HL-60/S4 treated with phorbol 12-myristate 13-acetate at 8.2 ng/mL for 4 days and 3 days (cell line): ENCODE measurements around the gene LTA.

ENCODE experiments used
- in situ Hi-C: fragments of 300-500 bp; cut with MboI; formaldehyde crosslinking; loops from 2 replicates; pipeline ENCODE4 v1.15.0; 2022; ENCODE audit warnings: low sequenced_read_pairs

The LTA gene

DNA sequence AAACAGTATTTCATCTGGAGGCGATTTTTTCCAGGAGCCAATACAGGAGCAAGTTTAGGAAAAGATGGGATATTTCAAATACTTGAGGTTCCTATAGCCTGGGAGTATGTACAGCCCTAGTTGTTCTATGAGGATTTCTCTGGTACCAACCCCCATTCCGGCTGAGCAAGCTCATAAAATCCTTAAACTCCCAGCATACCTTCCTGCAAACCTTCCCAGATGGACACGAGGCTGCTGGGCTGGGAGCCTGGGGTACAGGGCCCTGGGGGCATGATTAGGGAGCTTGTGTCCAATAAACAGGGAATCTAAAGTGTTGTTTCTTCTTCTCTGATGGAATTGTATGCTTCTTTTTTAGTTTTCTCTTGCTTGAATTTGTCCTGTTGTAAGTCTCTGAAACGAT lies 49.9 kb downstream of the LTA start:
- in situ Hi-C loops, result no loop called here

DNA sequence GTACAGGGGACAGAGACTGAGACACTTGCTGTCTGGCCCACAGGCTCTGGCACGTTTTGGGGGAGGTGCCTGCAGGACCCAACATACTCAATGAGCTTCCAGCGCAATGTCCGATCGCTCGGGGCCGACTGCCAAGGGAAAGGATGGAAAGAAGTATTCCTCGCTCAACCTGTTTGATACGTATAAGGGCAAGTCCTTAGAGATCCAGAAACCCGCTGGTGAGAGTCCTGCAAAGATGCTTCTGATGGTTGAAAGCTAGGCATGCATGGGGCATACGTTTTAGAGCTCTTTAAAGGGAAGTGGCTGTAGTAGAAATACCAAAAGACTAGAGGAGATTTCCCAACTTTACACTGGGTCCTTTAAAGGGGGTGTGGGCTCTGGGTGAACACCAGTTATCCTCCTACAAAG lies 50.6 kb downstream of the LTA start:
- in situ Hi-C loops, result no loop called here
